ENCODE measurements around the gene OBSL1. TPM values are rescaled to one million over a fixed set of nuclear protein-coding genes. Genes with fewer than 3 reads are reported as not detected.
A peak's percentile ranks its signal among the peaks of the same experiment; 100 is the strongest.

Gene OBSL1
- total RNA-seq, 2 donors from 2014 or later, result 88.7 to 151 TPM

DNA sequence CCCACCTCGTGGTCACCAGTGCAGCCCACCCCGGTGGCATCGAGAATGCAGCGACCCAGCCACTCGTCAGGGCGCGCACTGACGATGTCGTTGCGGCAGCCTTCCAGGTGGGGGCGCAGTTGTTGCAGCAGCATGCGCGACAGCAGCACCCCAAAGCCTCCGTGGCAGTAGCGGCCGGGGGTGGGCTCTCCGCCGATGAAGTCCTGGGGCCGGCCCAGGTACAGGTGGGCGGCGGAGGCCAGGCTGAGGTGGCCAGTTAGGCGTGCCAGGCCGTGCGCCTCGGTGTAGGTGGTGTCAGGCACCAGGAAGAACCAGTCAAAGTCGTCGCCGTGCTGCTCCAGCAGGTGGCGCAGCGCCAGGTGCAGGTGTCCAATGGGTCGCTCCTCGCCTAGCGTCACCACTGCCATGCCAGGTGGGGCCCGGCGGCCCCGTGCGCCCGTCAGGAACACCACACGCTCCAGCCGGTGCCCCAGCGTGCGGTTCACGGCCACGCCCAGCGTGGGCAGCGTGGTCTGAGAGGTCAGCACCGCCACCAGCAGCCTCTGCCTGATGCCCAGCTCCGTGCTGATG is 29.6 kb downstream of the OBSL1 start:
- TF ChIP-seq, protein P1, sequence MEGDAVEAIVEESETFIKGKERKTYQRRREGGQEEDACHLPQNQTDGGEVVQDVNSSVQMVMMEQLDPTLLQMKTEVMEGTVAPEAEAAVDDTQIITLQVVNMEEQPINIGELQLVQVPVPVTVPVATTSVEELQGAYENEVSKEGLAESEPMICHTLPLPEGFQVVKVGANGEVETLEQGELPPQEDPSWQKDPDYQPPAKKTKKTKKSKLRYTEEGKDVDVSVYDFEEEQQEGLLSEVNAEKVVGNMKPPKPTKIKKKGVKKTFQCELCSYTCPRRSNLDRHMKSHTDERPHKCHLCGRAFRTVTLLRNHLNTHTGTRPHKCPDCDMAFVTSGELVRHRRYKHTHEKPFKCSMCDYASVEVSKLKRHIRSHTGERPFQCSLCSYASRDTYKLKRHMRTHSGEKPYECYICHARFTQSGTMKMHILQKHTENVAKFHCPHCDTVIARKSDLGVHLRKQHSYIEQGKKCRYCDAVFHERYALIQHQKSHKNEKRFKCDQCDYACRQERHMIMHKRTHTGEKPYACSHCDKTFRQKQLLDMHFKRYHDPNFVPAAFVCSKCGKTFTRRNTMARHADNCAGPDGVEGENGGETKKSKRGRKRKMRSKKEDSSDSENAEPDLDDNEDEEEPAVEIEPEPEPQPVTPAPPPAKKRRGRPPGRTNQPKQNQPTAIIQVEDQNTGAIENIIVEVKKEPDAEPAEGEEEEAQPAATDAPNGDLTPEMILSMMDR (IDR thresholded peaks at IDR 0.05), result peak; percentile 85
- ATAC-seq (ENCODE audit: insufficient number of reproducible peaks, low FRiP score, low read depth), result no peak
- no peaks in the 10 kb centered on the region for H3K9me3 ChIP-seq
- H3K27me3 ChIP-seq (replicated peaks; ENCODE audit: insufficient read depth), result no peaks in the 10 kb centered on the region
- H3K4me3 ChIP-seq, result peak overlapping the region; percentile 64
- DNase-seq (ENCODE audit: low spot score), result no peak
- H3K27ac ChIP-seq, result no peak overlapping the region
- H3K4me1 ChIP-seq (ENCODE audit: control insufficient read depth in 1 of 2, low read depth in 2 of 2), result peaks cover 15 to 24% of the 10 kb centered on the region in 2 donors
- H3K36me3 ChIP-seq, result peaks cover 26% of the 10 kb centered on the region

DNA sequence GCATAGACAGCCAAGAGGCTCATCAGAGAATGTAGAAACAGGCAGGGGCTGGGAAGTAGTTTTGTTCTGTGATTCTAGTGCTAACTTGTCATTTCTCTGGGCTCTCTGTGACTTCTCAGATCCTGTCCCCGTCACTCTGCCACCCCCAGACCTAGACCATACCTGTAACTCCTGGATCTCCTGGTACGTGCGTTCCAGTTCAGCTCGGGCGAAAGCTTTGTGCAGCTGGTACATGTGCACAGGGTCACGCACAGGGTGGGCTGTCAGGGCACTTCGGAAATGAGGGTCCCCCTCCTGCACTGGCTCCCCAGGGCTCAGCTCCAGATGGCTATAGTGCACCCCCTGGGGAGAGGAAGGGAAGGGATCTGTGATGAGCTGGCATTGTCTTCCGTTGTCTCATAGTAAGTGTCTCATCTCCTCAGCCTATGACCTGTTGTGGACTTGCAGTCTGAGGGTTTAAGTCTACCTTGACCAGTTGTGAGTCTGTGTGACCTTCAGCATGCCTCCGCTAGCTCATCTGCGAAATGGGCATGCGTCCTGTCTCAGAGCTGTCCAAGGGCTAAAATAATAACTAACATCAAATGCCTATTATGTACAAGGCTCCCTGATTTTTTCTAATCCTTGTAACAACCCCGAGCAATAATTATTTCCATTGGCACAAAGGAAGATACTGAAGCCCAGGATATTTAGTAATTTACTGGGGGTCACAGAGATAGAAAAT is 30.4 kb downstream of the OBSL1 start:
- TF ChIP-seq, protein P1 (IDR thresholded peaks at IDR 0.05), result no peak
- DNase-seq (ENCODE audit: low spot score) (no peak), ATAC-seq (ENCODE audit: insufficient number of reproducible peaks, low FRiP score, low read depth) (no peak)
- Histone ChIP-seq H3K27me3 (replicated peaks; ENCODE audit: insufficient read depth) (no peaks in the 10 kb centered on the region), H3K4me3 (no peak overlapping the region), H3K27ac (no peak overlapping the region), H3K36me3 (peaks cover 26% of the 10 kb centered on the region), H3K4me1 (ENCODE audit: control insufficient read depth in 1 of 2, low read depth in 2 of 2) (peaks cover 15 to 24% of the 10 kb centered on the region in 2 donors), H3K9me3 (no peaks in the 10 kb centered on the region)

DNA sequence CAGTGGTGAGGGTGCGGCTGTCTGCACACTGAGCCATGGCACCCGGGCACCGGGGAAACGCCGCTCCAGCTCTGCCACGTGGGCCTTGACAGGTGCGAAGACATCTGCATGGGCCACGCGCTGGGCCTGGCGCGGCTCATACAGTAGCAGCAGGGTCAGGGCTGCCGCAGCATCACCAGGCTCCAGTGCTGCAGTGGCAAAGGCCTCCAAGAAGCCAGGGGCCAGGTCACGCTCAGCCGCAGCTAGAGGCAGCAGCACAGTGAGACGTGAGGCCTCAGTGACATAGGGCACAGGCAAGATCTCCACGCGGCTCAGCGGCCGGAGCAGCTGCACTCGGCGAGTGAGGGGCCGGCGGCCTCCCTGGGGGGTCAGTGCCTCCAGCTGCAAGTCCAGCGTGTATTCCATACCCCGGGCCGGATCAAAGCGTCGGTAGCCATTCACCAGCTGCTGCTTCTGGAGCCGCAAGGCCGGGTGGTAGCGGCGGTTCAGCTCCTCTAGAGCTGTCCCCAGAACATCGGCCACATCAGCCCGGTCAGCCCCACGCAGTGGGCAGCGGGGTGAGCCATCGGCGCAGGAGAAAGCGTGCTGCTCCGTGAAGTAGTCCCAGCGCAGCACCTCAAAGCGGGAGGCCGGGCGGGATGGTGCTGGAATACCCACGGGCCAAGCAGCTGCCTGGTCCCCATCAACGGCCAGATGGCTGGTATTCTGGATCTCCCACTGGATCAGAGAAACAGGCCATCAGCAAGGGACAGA is 31.2 kb downstream of the OBSL1 start:
- DNase-seq (ENCODE audit: low spot score), result no peak
- H3K27me3 ChIP-seq (replicated peaks; ENCODE audit: insufficient read depth), result no peaks in the 10 kb centered on the region
- no peak overlapping the region for H3K4me3 ChIP-seq
- H3K9me3 ChIP-seq, result no peaks in the 10 kb centered on the region
- ATAC-seq (ENCODE audit: insufficient number of reproducible peaks, low FRiP score, low read depth), result no peak
- H3K36me3 ChIP-seq, result peaks cover 26% of the 10 kb centered on the region
- TF ChIP-seq, protein P1 (IDR thresholded peaks at IDR 0.05), result no peak
- peaks cover 15 to 24% of the 10 kb centered on the region in 2 donors for H3K4me1 ChIP-seq (ENCODE audit: control insufficient read depth in 1 of 2, low read depth in 2 of 2)
- H3K27ac ChIP-seq, result no peak overlapping the region

DNA sequence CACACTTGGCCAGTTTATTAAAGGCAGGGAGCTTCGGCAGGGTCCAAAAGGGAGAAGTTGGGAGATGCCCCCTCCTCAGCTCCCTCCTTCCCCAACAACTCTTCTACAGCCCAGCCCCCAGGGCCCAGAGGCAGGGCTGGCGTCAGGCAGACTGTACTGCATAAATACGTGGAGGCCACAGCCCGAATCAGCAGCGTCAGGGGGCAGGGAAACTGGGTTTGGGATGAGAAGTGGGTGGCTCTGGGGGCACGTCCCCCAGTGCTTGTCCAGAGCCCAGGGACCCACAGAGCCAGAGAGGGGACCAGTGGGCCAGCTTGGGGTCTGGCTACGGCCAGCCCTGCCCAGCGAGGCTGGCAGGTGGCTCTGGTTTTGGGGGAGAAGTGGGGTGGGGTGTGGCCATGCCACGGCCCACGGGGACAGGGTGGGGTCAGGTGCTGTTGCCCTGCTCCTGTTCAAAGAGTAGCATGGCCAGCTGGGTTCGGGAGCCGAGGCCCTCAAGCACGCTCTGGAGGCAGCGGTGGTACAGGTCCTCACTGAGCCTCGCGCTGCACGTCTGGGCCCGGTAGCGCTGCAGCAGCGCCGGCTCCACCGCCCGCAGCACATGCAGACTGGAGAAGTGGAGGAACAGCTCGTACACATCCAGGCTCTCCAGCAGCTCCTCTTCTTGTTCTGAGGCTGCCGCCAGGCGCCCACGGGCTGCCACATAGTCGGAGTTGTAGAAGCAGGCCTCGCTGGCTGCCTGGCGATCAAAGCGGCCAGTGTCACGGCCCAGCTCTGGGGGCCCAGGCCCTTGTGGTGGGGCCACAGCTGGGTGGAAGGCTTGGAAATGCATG is 32.2 kb downstream of the OBSL1 start:
- DNase-seq (ENCODE audit: low spot score) (no peak), ATAC-seq (ENCODE audit: insufficient number of reproducible peaks, low FRiP score, low read depth) (no peak)
- Histone ChIP-seq H3K36me3 (peaks cover 26% of the 10 kb centered on the region), H3K4me1 (ENCODE audit: control insufficient read depth in 1 of 2, low read depth in 2 of 2) (peaks cover 10 to 16% of the 10 kb centered on the region in 2 donors), H3K9me3 (no peaks in the 10 kb centered on the region), H3K27me3 (replicated peaks; ENCODE audit: insufficient read depth) (no peaks in the 10 kb centered on the region), H3K4me3 (no peak overlapping the region), H3K27ac (no peak overlapping the region)
- TF ChIP-seq, protein P1 (IDR thresholded peaks at IDR 0.05), result no peak
